ENCODE measurements around the gene ASB15. TPM values are rescaled to one million over a fixed set of nuclear protein-coding genes. Genes with fewer than 3 reads are reported as not detected.
A peak's percentile ranks its signal among the peaks of the same experiment; 100 is the strongest.

ASB15 gene
- total RNA-seq, 3 donors from 2014 or later, result 0.15 TPM; not detected in 2

DNA sequence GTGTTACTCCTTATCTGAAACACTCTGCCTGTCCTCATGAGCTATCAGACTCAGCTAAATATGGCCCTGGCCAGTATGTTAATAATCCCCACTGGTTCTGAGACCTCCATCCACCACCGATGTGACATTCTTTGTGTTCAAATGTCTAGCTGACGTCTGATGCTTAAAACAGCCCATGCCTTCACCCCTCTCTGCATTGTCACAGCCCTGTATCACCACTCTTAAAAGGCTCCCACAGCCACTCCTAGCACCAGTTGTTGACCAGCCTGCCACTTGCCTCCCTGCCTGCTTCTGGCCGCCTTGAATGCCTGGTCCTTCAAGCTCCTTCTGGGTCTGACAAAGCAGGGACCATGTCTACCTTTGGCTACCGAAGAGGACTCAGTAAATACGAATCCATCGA lies 54.0 kb downstream of the ASB15 start, which contains the start of gene LMOD2:
Gene LMOD2 (plus strand): TSS at position 253 of the 400 bp plus-strand sequence. CDS start 98 bp downstream, at position 351.
- intact Hi-C loops (cut with DNase I; ENCODE audit: low total_unique reads), result no loop called here
- no peaks in the 10 kb centered on the region for H3K4me1 ChIP-seq
- no peak within 1 kb of the TSS for H3K4me3 ChIP-seq
- no peaks in the 10 kb centered on the region for H3K27me3 ChIP-seq
- no peak for DNase-seq (ENCODE audit: low spot score in 2 of 2)
- H3K36me3 ChIP-seq, result no peaks in the 10 kb centered on the region
- TF ChIP-seq POLR2AphosphoS5 (IDR thresholded peaks at IDR 0.05) (no peak), POLR2A (IDR thresholded peaks at IDR 0.05) (no peak)
- TF ChIP-seq, protein P1, sequence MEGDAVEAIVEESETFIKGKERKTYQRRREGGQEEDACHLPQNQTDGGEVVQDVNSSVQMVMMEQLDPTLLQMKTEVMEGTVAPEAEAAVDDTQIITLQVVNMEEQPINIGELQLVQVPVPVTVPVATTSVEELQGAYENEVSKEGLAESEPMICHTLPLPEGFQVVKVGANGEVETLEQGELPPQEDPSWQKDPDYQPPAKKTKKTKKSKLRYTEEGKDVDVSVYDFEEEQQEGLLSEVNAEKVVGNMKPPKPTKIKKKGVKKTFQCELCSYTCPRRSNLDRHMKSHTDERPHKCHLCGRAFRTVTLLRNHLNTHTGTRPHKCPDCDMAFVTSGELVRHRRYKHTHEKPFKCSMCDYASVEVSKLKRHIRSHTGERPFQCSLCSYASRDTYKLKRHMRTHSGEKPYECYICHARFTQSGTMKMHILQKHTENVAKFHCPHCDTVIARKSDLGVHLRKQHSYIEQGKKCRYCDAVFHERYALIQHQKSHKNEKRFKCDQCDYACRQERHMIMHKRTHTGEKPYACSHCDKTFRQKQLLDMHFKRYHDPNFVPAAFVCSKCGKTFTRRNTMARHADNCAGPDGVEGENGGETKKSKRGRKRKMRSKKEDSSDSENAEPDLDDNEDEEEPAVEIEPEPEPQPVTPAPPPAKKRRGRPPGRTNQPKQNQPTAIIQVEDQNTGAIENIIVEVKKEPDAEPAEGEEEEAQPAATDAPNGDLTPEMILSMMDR (IDR thresholded peaks at IDR 0.05), result no peak
- H3K27ac ChIP-seq, result peak within 1 kb of the TSS in 1 of 2 donors; percentile 43
- no peaks in the 10 kb centered on the region for H3K9me3 ChIP-seq

DNA sequence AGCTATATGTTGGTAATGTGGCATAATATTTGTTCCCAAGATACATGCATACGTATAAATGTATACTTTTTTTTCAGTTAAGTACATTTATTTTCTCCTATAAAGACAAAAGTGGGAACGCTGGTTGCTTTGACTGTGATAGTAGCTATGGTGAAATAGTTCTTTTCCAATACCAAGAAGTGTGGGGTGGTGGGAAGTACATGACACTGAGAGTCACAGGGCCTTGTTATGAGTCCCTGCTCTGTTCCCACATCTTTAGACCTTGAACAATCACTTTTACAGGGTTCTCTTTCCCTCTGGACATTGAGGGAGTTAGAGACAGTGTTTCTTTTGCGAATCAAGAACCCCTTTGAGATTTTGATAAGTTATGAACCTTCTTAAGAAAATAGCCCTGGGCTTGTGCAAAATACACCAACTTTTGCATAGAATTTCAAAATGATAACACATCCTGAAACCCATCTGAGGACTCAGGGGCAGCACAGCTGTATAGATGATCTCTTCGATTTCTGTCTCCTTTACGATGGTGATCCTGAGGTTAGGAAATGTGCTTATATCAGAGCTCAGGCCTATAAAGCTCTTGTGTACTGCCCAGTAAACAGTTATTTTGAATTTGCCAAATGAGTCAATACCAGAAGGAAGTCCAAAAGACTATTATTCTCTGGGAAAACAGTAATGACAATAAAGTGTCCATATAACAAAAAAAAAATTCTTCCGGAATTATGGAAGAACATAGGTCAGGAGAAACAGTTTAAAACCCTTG lies 55.1 kb downstream of the ASB15 start:
- Histone ChIP-seq H3K27me3 (no peaks in the 10 kb centered on the region), H3K9me3 (no peaks in the 10 kb centered on the region), H3K36me3 (no peaks in the 10 kb centered on the region), H3K4me1 (no peaks in the 10 kb centered on the region), H3K27ac (peak overlapping the region in 1 of 2 donors; percentile 43), H3K4me3 (no peak overlapping the region)
- no peak for DNase-seq (ENCODE audit: low spot score in 2 of 2)
- intact Hi-C loops (cut with DNase I; ENCODE audit: low total_unique reads), result no loop called here
- no peak for TF ChIP-seq POLR2AphosphoS5 (IDR thresholded peaks at IDR 0.05)
- TF ChIP-seq POLR2A (IDR thresholded peaks at IDR 0.05), result no peak
- TF ChIP-seq, protein P1 (IDR thresholded peaks at IDR 0.05), result no peak

DNA sequence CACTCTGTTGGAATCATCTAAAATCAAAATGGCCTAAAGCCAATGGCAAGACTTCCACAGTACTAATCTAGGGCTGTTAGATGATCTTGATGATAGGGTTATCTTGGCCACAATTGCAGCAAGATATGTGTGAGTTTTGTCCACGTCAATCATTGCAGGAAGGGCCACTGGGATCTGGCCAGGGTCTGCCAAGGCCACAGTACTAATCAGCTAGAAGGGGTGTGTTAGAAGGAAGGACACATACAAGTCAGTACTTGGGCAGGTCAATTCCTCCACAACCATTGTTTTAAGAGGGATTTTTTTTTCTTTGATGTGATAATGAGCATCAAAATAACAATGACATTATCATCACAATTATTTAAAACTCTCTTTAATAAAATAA lies 55.7 kb downstream of the ASB15 start:
- intact Hi-C loops (cut with DNase I; ENCODE audit: low total_unique reads), result no loop called here
- Histone ChIP-seq H3K9me3 (no peaks in the 10 kb centered on the region), H3K4me3 (no peak overlapping the region), H3K4me1 (no peaks in the 10 kb centered on the region), H3K27ac (no peak overlapping the region), H3K36me3 (no peaks in the 10 kb centered on the region), H3K27me3 (no peaks in the 10 kb centered on the region)
- TF ChIP-seq, protein P1 (IDR thresholded peaks at IDR 0.05), result no peak
- no peak for TF ChIP-seq POLR2A (IDR thresholded peaks at IDR 0.05)
- TF ChIP-seq POLR2AphosphoS5 (IDR thresholded peaks at IDR 0.05), result no peak
- no peak for DNase-seq (ENCODE audit: low spot score in 2 of 2)

DNA sequence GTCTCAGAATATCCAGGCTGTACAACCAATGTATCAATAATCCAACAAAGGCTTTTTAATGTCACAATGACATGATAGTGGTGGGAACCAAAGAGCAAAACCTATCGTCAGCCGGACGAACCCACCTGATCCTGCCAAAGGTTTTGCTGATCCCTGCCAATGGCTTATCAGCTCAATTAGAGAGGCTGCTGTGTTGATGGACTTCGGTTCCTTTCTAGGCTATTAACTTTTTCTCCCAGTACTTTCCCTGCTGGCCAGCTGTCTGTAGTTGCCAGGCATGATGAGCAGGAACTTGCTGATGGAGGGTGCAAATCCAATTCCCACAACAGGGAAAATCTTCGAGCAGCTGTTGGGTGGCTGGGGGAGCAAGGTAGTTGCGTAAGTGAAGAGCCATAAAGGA lies 56.4 kb downstream of the ASB15 start:
- Histone ChIP-seq H3K27me3 (no peaks in the 10 kb centered on the region), H3K9me3 (no peaks in the 10 kb centered on the region), H3K4me3 (no peak overlapping the region), H3K4me1 (no peaks in the 10 kb centered on the region), H3K27ac (no peak overlapping the region), H3K36me3 (no peaks in the 10 kb centered on the region)
- intact Hi-C loops (cut with DNase I; ENCODE audit: low total_unique reads), result no loop called here
- TF ChIP-seq, protein P1 (IDR thresholded peaks at IDR 0.05), result no peak
- TF ChIP-seq POLR2AphosphoS5 (IDR thresholded peaks at IDR 0.05) (no peak), POLR2A (IDR thresholded peaks at IDR 0.05) (no peak)
- DNase-seq (ENCODE audit: low spot score in 2 of 2), result no peak

DNA sequence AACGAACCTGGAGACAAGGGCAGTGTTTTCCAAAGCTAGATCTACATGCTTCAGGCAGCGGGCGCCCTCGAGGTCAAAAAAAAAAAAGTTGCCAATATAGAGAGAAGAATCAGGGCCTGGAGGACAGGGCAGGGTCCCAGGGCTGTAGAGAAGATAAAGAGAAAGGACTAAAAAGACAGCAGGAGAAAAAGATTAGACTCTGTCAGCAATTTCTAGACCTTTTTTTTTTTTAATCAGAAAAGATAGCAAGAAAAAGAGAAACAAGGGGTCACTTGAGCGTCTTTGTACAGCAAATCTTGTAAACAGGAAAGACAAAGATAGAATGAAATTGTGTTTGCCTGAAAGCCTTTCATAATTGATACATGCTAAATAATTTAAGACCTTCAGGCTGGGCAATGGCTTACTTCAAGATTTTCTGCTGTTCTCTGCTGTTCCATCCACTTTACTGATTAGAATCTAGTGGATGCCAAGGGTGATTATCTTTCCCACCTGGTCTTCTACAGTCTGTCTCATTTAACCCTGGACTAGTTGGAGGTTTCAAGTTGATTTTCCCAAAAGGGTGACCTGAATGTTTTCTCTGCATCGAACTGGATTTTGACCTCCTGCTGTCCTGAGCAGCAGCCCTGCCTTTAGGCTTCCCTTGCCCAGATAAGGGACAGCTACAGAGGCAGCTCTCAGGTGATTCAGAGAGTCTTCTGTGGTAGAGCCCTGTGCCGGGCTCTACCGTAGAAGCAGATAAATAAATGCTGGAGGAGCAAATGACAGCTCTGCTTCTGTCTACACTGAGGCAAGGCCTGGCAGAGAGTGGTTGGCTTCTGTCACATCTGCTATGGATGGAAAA lies 59.1 kb downstream of the ASB15 start:
- Histone ChIP-seq H3K4me3 (no peak overlapping the region), H3K4me1 (no peaks in the 10 kb centered on the region), H3K27ac (no peak overlapping the region), H3K9me3 (no peaks in the 10 kb centered on the region), H3K36me3 (no peaks in the 10 kb centered on the region), H3K27me3 (no peaks in the 10 kb centered on the region)
- no peak for DNase-seq (ENCODE audit: low spot score in 2 of 2)
- TF ChIP-seq, protein P1 (IDR thresholded peaks at IDR 0.05), result no peak
- TF ChIP-seq POLR2A (IDR thresholded peaks at IDR 0.05) (no peak), POLR2AphosphoS5 (IDR thresholded peaks at IDR 0.05) (no peak)
- intact Hi-C loops (cut with DNase I; ENCODE audit: low total_unique reads), result no loop called here
